Endothelial cell of umbilical vein (primary cell): ENCODE measurements around the gene TMEM89. TPM values are rescaled to one million over a fixed set of nuclear protein-coding genes. Genes with fewer than 3 reads are reported as not detected.

Experiments used
- BruUV-seq: library from RNA; stranded (reverse); fragments of 400-500 nt; replicated peaks from 2 replicates; lab custom pipeline; 2021; lab: Mats Ljungman, UMichigan
- CTCF ChIA-PET: fragments of 300-600, 350-600 bp; sonication (Branson Sonifier 250); formaldehyde crosslinking; loops from one replicate; lab custom pipeline; 2021; ENCODE audit warnings: antibody characterized with exemption, inconsistent platforms; lab: Charles Lee
- POLR2A ChIA-PET: fragments of 300-600, 350-600 bp; sonication (Branson Sonifier 250); formaldehyde crosslinking; loops from one replicate; lab custom pipeline; 2021; ENCODE audit warnings: antibody characterized with exemption, inconsistent platforms; lab: Charles Lee
- DNase-seq: peaks from one replicate; pipeline ENCODE4 v3.0.0-alpha.2; 2011; ENCODE audit warnings: low read depth, low spot score
- FAIRE-seq: peaks from 2 replicates; lab custom pipeline; 2011; peaks lifted over from hg19 to GRCh38; lab: Jason Lieb, UNC
- H2AFZ ChIP-seq: 2 replicates; pipeline ENCODE4 v1.6.0; 2012; ENCODE audit warnings: low read depth, low read length, control low read depth, inconsistent platforms
- H3K27ac ChIP-seq: 2 replicates; pipeline ENCODE4 v1.5.1; 2011; ENCODE audit warnings: low read depth, mild to moderate bottlenecking, control low read depth, low read length, moderate library complexity; ENCODE audit not compliant: insufficient read depth
- H3K27me3 ChIP-seq, 2 experiments: 2 replicates each; pipeline versions ENCODE4 v1.6.0 to v1.6.1; 2011; ENCODE audit warnings: low read length in 2 of 2, mixed read lengths in 1 of 2; ENCODE audit not compliant: control insufficient read depth in 2 of 2, insufficient read depth in 2 of 2
- H3K36me3 ChIP-seq, 2 experiments: 2 replicates in 1 of 2; 3 replicates in 1 of 2; pipeline ENCODE4 v1.5.1; 2011; ENCODE audit warnings: low read length in 2 of 2, mild to moderate bottlenecking in 1 of 2, moderate library complexity in 1 of 2; ENCODE audit not compliant: control insufficient read depth in 2 of 2, insufficient read depth in 2 of 2; ENCODE audit errors: extremely low read depth in 1 of 2
- H3K4me1 ChIP-seq: 3 replicates; pipeline ENCODE4 v1.5.1; 2011; ENCODE audit warnings: mild to moderate bottlenecking, low read length; ENCODE audit not compliant: control insufficient read depth, insufficient read depth; ENCODE audit errors: extremely low read depth
- H3K4me2 ChIP-seq: 2 replicates; pipeline ENCODE4 v1.6.1; 2011; ENCODE audit warnings: low read length, control low read depth, mixed read lengths; ENCODE audit not compliant: insufficient read depth
- H3K4me3 ChIP-seq, 3 experiments: fragments of 200-600 bp in 1 of 3; sonication (generic), shearing (Covaris generic) in 1 of 3; replicated peaks in 1 of 3; 2 replicates each; pipeline ENCODE4 v1.5.1; 2011 to 2016; ENCODE audit warnings: control low read depth in 3 of 3, low read length in 3 of 3, mild to moderate bottlenecking in 2 of 3, inconsistent platforms in 1 of 3, low read depth in 1 of 3, moderate library complexity in 1 of 3; ENCODE audit not compliant: insufficient read depth in 1 of 3
- H3K79me2 ChIP-seq: 2 replicates; pipeline ENCODE4 v1.6.0; 2012; ENCODE audit warnings: low read length, inconsistent platforms; ENCODE audit not compliant: control insufficient read depth, insufficient read depth
- H3K9ac ChIP-seq: replicated peaks from 2 replicates; pipeline ENCODE3; 2011; ENCODE audit warnings: low read length, control low read depth; ENCODE audit not compliant: insufficient read depth; ENCODE audit errors: extremely low read depth
- H3K9me1 ChIP-seq: replicated peaks from 3 replicates; pipeline ENCODE4 v1.6.0; 2011; ENCODE audit warnings: mild to moderate bottlenecking, low read length; ENCODE audit not compliant: control insufficient read depth, insufficient read depth; ENCODE audit errors: extremely low read depth
- H3K9me3 ChIP-seq: replicated peaks from 2 replicates; pipeline ENCODE4 v1.5.1; 2012; ENCODE audit warnings: low read length, inconsistent platforms; ENCODE audit not compliant: control insufficient read depth, insufficient read depth
- H4K20me1 ChIP-seq: replicated peaks from 2 replicates; pipeline ENCODE3; 2011; ENCODE audit warnings: mild to moderate bottlenecking, low read length; ENCODE audit not compliant: control insufficient read depth, insufficient read depth; ENCODE audit errors: extremely low read depth
- EZH2 ChIP-seq: IDR thresholded peaks from 2 replicates; pipeline ENCODE4 v1.6.1; 2012; ENCODE audit warnings: borderline replicate concordance, low read depth, mild to moderate bottlenecking, moderate library complexity, low read length, inconsistent platforms; ENCODE audit not compliant: severe bottlenecking
- FOS ChIP-seq: IDR thresholded peaks from 2 replicates; pipeline ENCODE4 v1.6.1; 2011; ENCODE audit warnings: mild to moderate bottlenecking, low read length, moderate library complexity, borderline replicate concordance; ENCODE audit not compliant: insufficient read depth
- GATA2 ChIP-seq: IDR thresholded peaks from 2 replicates; pipeline ENCODE4 v1.7.0; 2011; ENCODE audit warnings: low read depth, mild to moderate bottlenecking, moderate library complexity, mixed read lengths, low read length; ENCODE audit not compliant: insufficient read length, insufficient read depth
- MYC ChIP-seq: IDR thresholded peaks from one replicate; pipeline ENCODE4 v1.6.1; 2011; ENCODE audit warnings: mild to moderate bottlenecking, low read depth, low read length
- POLR2A ChIP-seq: IDR thresholded peaks from 2 replicates; pipeline ENCODE4 v1.6.1; 2012; ENCODE audit warnings: low read depth, mild to moderate bottlenecking, control low read depth, low read length
- POLR2AphosphoS5 ChIP-seq: IDR thresholded peaks from 2 replicates; pipeline ENCODE4 v1.6.1; 2012; ENCODE audit warnings: low read depth, mild to moderate bottlenecking, control low read depth, low read length, moderate library complexity; ENCODE audit not compliant: insufficient read depth
- dilution Hi-C: fragments of 300-500 bp; cut with MboI; formaldehyde crosslinking; loops from one replicate; pipeline ENCODE4 v1.15.0; 2019; ENCODE audit warnings: low sequenced_read_pairs; ENCODE audit not compliant: extremely low pct_ligation_motif_present
- intact Hi-C: fragments of 100-400 bp; cut with micrococcal nuclease; formaldehyde crosslinking; loops from one replicate; pipeline ENCODE4 v1.10.0; 2022
- polyA plus RNA-seq, 4 experiments: library from polyadenylated mRNA; depleted of rRNA in 3 of 4; stranded (reverse) in 3 of 4; unstranded in 1 of 4; fragments of >200 nt; gene quantifications; 2 replicates each; pipeline versions ENCODE4 v1.2.1 to v1.2.3, GENCODE V29; 2011 to 2012; ENCODE audit warnings: missing spikeins in 1 of 4
- total RNA-seq: library from RNA; stranded (reverse); gene quantifications from 2 replicates; pipeline ENCODE4 v1.2.3, GENCODE V29; 2021
- TF ChIP-seq, protein P1 (sequence below), 2 donors: IDR thresholded peaks; 1 replicate in 1 of 2; 2 replicates in 1 of 2; pipeline ENCODE4 v1.5.1; 2011; ENCODE audit warnings: low read length in 2 of 2, mild to moderate bottlenecking in 2 of 2, moderate library complexity in 2 of 2, control low read depth in 1 of 2, inconsistent platforms in 1 of 2, low read depth in 1 of 2; ENCODE audit not compliant: insufficient read depth in 1 of 2; ENCODE audit errors: extremely low read depth in 1 of 2

The TMEM89 gene
- total and polyA plus RNA-seq, 2 donors (not counting 3 experiments of a cell fraction or from before 2014, with no cell fraction given) = not detected

DNA sequence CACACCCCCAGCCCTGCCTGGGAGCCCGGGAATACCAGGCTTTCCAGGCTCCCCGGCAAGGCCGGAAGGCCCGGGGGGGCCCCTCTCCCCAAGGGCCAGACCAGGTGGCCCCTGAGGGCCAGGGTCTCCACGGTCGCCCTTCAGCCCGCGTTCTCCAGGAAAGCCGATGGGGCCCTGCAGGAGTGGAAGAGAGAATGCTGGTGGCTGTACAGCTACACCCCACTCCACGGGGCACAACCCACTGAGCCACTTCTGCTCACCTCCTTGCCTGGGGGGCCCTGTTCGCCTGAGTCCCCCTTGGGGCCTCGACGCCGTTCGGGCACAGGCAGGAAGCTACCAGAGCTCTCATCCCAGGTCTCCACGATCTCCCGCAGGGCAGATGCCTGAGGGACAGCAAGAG lies 46.2 kb downstream of the TMEM89 start:
- no peaks in the 10 kb centered on the region for H3K36me3 ChIP-seq
- TF ChIP-seq EZH2 = no peak
- TF ChIP-seq POLR2AphosphoS5 = no peak
- FAIRE-seq (no peak), DNase-seq (no peak)
- no TSS peak for BruUV-seq
- no peak overlapping the region for H3K9ac ChIP-seq
- no peak overlapping the region for H3K4me3 ChIP-seq
- H3K9me1 ChIP-seq = no peaks in the 10 kb centered on the region
- no peaks in the 10 kb centered on the region for H4K20me1 ChIP-seq
- CTCF ChIA-PET = no interaction called here
- dilution Hi-C loops (no loop called here), intact Hi-C loops (no loop called here)
- no peak overlapping the region for H3K27ac ChIP-seq
- H2AFZ ChIP-seq = no peak overlapping the region
- POLR2A ChIA-PET = no interaction called here
- H3K9me3 ChIP-seq = no peaks in the 10 kb centered on the region
- H3K79me2 ChIP-seq = no peaks in the 10 kb centered on the region
- no peaks in the 10 kb centered on the region for H3K27me3 ChIP-seq
- no peaks in the 10 kb centered on the region for H3K4me1 ChIP-seq
- no peak overlapping the region for H3K4me2 ChIP-seq

DNA sequence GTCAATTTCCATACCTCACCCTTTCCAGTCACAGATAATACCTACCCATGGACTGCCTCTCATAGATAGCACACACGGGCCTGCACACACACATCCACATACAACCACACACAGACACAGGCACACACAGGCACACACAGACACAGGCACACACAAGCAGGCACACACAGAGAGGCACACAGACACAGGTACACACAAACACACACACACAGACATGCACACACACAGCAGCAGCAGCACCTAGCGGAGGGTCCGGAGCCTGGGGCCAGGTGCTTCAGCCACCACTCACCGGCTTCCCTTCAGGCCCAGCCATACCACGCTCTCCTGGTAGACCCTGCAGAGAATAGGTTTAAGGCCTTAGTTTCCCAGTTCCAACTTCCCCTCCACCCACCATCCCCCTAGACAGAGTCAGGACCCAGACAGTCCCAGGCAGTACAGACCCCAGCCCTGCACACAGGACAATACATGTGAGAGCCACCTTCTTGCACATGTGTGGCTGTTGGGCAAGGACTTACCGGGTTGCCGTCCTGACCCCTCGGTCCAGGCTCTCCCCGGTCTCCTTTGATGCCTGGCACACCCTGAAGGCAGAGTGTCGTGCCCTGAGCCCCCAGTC lies 47.5 kb downstream of the TMEM89 start:
- H3K4me3 ChIP-seq = no peak overlapping the region
- H3K27ac ChIP-seq = no peak overlapping the region
- ChIA-PET CTCF (no interaction called here), POLR2A (no interaction called here)
- H3K27me3 ChIP-seq = no peaks in the 10 kb centered on the region
- H4K20me1 ChIP-seq = no peaks in the 10 kb centered on the region
- H2AFZ ChIP-seq = no peak overlapping the region
- H3K9ac ChIP-seq = no peak overlapping the region
- H3K36me3 ChIP-seq = no peaks in the 10 kb centered on the region
- no peak for TF ChIP-seq POLR2A
- TF ChIP-seq GATA2 = no peak
- no peak for TF ChIP-seq POLR2AphosphoS5
- TF ChIP-seq EZH2 = no peak
- TF ChIP-seq, protein P1, sequence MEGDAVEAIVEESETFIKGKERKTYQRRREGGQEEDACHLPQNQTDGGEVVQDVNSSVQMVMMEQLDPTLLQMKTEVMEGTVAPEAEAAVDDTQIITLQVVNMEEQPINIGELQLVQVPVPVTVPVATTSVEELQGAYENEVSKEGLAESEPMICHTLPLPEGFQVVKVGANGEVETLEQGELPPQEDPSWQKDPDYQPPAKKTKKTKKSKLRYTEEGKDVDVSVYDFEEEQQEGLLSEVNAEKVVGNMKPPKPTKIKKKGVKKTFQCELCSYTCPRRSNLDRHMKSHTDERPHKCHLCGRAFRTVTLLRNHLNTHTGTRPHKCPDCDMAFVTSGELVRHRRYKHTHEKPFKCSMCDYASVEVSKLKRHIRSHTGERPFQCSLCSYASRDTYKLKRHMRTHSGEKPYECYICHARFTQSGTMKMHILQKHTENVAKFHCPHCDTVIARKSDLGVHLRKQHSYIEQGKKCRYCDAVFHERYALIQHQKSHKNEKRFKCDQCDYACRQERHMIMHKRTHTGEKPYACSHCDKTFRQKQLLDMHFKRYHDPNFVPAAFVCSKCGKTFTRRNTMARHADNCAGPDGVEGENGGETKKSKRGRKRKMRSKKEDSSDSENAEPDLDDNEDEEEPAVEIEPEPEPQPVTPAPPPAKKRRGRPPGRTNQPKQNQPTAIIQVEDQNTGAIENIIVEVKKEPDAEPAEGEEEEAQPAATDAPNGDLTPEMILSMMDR (IDR thresholded peaks at IDR 0.05; ENCODE audit: extremely low read depth in 1 of 2, insufficient read depth in 1 of 2, low read depth in 1 of 2, low read length in 2 of 2) = no peak
- TF ChIP-seq FOS = no peak
- TF ChIP-seq MYC = no peak
- H3K4me1 ChIP-seq = no peaks in the 10 kb centered on the region
- dilution Hi-C loops (no loop called here), intact Hi-C loops (no loop called here)
- DNase-seq = no peak
- H3K9me3 ChIP-seq = no peaks in the 10 kb centered on the region
- no TSS peak for BruUV-seq
- FAIRE-seq = no peak
- H3K79me2 ChIP-seq = no peaks in the 10 kb centered on the region
- no peaks in the 10 kb centered on the region for H3K9me1 ChIP-seq
- no peak overlapping the region for H3K4me2 ChIP-seq
